GM18505 (cell line): ENCODE measurements around the gene HDAC4.
"Not testable (repeated sequence)": the region's sequence is repeated elsewhere in the genome, so short reads cannot be mapped to it uniquely, and the experiment has no call there.

ENCODE experiments used
- ATAC-seq: cut with Tn5 transposase; IDR thresholded peaks from one replicate; pipeline ENCODE4 v1.9.1; 2021; ENCODE audit not compliant: unreplicated experiment
- POLR2A ChIP-seq: IDR thresholded peaks from 4 replicates; pipeline ENCODE4 v1.6.1; 2011; ENCODE audit warnings: borderline replicate concordance; ENCODE audit not compliant: insufficient read depth, insufficient read length; ENCODE audit errors: extremely low read depth

Gene HDAC4

GRCh38 chr2:239400596-239401066, at the start of gene HDAC4:
Gene HDAC4, minus strand, starts transcription at chr2:239401020. Its CDS starts 48,321 bp downstream, at chr2:239352699.
- no peak for ATAC-seq
- TF ChIP-seq POLR2A, result no peak

- ATAC-seq, result not testable (repeated sequence)
Observed at GRCh38 chr2:239449468-239449867, 48.6 kb upstream of the HDAC4 start.

DNA sequence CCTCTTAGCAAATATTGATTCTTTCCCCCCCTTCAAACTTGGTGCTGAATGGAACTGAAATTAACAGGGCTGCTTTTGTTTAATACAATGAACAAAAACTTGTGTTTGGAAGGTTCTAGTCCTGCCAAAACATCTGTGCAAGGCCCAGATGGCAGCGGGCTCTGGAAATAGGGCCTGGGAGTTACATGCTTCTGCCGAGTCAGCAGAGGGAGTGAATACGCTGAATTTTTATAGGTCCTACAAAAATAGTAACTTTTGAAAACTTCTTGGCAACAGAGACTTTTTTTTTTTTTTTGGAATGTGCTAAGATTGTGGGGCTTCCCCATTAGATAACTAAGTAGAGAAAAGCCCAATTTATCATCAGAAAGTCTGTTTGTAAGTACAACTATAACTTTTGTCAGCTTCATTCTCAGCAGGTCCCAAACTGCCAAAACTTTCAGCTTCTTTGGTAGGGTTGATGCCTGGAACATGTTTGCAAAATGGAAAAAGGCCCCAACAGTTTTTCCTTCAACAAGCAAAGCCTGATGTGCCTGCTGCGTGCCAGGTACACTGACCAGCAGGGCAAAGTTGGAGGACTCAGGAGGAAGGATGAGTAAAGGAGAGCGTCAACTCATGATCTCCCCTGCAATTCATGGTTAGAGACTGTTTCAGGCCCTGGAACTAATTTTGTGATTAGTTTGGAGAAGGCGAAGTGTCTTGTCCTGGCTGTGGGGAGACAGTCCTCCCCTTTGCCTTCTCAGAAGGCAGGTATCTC, 45.1 kb upstream of the HDAC4 start:
- no peak for ATAC-seq
- no peak for TF ChIP-seq POLR2A

DNA sequence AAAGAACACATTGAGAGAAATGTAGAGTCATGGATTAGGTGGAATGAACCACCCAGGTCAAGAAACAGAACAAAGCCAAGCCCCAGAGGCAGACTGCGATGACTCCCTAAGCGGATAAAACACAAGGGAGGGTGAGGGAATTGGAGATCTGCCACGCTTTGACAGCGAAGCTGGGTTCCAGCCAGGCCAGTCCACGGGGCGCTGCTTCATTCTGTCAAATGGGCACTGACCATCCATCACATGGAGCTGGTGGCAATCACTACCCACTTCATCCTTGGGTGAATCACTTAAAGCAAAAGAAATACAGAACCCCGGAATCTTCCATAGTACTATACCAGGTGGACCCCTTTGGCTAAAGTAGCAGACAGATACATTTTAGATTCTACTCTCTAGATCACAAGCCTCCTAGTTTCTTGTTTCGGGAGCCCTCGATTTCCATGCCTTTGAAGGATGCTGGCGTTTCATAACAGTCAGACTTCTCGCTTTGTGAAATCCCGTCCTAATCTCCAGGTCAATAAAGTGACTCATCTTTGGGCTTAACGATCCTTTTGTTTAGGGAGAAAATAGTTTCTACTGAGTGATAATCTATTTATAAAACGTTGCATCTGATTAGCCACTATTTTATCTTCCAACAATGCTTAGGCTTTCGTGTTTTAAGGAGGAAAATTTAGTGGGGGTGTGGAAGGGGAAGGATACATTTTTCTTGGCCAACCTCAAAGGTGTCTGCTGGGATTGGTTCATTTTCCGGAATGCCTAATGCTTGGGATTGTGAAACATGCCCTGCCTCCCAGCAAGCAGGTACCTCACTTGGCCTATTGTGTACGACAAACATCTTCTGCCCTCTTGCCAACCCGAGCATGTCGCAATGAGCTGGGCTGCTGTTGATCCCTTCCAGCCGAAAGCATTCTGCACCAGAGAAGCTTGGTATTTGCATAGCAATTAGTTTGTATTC, 44.1 kb upstream of the HDAC4 start:
- no peak for TF ChIP-seq POLR2A
- no peak for ATAC-seq

- ATAC-seq, result no peak
- no peak for TF ChIP-seq POLR2A
Observed at GRCh38 chr2:239443666-239444567, 43.1 kb upstream of the HDAC4 start.

DNA sequence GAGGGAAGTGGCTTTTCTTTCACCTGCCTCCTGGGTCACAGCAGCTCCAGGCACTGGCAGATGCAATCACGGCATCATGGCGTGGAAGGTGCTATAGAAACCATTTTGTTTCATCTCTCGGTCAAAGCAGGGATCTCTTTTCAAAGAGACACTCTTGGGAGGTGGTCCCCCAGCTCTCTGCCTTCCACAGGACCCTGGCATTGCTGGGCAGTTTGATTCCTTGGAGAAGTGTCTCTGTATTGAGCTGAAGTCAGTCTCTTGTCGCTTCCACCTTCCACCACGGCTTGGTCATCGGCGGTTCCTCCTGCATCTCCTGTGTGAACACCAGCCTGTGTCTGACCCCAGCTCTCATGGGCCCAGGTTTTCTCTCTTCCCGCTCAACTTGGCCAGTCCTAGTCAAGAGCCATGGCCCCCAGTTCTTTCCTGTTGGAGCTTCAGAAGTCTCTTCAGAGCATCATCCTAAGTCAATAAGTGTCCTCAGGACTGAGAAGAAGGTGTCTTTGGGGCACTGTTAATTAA, 42.3 kb upstream of the HDAC4 start:
- TF ChIP-seq POLR2A, result no peak
- no peak for ATAC-seq

- TF ChIP-seq POLR2A, result no peak
- no peak for ATAC-seq
Observed at GRCh38 chr2:239442192-239442591, 41.4 kb upstream of the HDAC4 start.

GRCh38 chr2:239441261-239442078, 40.6 kb upstream of the HDAC4 start:
- no peak for ATAC-seq
- no peak for TF ChIP-seq POLR2A

DNA sequence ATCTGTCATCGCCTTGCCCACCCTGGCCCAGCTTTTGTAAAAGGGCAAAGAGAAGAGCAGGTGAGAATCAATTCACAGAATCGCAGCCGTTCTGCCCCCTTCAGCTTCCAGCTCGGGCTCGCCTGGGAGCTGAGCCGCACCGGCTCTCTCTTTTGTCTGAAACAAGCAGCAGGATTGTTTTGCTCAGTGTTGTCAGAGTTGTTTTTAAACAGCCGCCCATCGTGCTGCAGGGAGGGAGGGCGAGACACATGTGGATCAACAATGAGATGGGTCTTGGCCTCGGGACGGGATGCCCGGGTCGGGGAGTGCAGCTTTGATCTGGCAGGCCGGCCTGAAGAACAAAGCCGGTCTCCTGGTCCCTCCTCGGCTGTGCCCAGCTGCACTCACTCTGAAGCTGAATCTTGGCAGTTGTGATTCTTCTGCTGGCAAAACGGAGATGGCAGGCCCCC, 39.7 kb upstream of the HDAC4 start:
- ATAC-seq, result no peak
- TF ChIP-seq POLR2A, result no peak

- no peak for ATAC-seq
- no peak for TF ChIP-seq POLR2A
Observed at GRCh38 chr2:239439754-239440315, 39.0 kb upstream of the HDAC4 start.

GRCh38 chr2:239438995-239439753, 38.4 kb upstream of the HDAC4 start:
- ATAC-seq, result no peak
- no peak for TF ChIP-seq POLR2A
